Measurements from ENCODE around the gene TBX21. TPM values are rescaled to one million over a fixed set of nuclear protein-coding genes. Genes with fewer than 3 reads are reported as not detected.

The TBX21 gene
- total RNA-seq, 4 donors from 2014 or later: 0.12 to 1.9 (median 1.2) TPM; not detected in 1

DNA sequence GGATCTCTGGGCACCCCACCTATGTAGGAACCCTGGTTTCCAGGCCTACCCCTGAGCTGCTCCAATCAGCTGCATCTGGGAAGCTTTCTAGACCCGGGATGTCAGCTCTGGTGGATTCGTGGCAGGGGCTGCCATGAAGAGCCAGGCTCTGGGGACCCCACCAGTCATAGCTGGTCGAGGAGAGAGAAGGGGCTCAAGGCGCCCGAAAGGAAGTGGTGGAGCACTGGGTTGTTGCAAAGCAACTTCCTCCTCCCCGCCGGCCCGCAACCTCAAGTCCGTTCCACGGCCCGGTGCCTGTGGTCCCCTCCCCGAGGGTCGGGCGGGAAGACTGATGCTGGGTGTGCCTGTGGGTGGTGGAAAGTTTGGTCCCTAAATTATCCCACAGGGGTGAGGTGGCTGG, 28.9 kb upstream of the TBX21 start:
- intact Hi-C loops (cut with DNase I; ENCODE audit: low total_unique reads): no loop called here
- 74 to 75% methylated on average over 12 to 14 of the region's 14 CpGs for WGBS, 2 donors
- no peak for DNase-seq (ENCODE audit: low spot score in 2 of 2)
- H3K4me3 ChIP-seq (ENCODE audit: low read depth, poor library complexity, severe bottlenecking): no peak overlapping the region
- TF ChIP-seq POLR2A (IDR thresholded peaks at IDR 0.05): no peak
- TF ChIP-seq, protein P1, sequence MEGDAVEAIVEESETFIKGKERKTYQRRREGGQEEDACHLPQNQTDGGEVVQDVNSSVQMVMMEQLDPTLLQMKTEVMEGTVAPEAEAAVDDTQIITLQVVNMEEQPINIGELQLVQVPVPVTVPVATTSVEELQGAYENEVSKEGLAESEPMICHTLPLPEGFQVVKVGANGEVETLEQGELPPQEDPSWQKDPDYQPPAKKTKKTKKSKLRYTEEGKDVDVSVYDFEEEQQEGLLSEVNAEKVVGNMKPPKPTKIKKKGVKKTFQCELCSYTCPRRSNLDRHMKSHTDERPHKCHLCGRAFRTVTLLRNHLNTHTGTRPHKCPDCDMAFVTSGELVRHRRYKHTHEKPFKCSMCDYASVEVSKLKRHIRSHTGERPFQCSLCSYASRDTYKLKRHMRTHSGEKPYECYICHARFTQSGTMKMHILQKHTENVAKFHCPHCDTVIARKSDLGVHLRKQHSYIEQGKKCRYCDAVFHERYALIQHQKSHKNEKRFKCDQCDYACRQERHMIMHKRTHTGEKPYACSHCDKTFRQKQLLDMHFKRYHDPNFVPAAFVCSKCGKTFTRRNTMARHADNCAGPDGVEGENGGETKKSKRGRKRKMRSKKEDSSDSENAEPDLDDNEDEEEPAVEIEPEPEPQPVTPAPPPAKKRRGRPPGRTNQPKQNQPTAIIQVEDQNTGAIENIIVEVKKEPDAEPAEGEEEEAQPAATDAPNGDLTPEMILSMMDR (IDR thresholded peaks at IDR 0.05): no peak

DNA sequence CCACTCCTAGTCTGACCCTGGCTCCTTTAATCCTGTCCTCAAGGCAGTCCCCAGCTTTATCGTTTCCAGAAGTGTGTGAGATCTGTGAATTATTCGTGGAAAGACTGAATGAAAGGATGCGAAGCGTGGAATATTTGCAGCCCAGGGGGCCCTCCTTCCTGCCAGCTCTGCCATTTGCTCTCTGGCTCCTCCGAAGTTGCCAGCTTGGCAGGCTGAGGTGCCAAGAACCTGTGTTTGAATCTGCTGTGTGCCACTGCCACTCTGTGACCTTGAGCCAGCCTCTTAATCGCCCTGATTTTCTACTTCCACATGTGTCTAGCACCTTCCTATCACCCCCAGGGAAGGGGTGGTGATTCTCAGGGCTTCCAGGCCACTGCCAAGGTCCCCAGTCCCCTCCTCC, 28.3 kb upstream of the TBX21 start:
- intact Hi-C loops (cut with DNase I; ENCODE audit: low total_unique reads): no loop called here
- no peak overlapping the region for H3K4me3 ChIP-seq (ENCODE audit: low read depth, poor library complexity, severe bottlenecking)
- TF ChIP-seq, protein P1 (IDR thresholded peaks at IDR 0.05): no peak
- TF ChIP-seq POLR2A (IDR thresholded peaks at IDR 0.05): no peak
- no peak for DNase-seq (ENCODE audit: low spot score in 2 of 2)
- 65 to 67% methylated on average over 6 of the region's 6 CpGs for WGBS, 2 donors

DNA sequence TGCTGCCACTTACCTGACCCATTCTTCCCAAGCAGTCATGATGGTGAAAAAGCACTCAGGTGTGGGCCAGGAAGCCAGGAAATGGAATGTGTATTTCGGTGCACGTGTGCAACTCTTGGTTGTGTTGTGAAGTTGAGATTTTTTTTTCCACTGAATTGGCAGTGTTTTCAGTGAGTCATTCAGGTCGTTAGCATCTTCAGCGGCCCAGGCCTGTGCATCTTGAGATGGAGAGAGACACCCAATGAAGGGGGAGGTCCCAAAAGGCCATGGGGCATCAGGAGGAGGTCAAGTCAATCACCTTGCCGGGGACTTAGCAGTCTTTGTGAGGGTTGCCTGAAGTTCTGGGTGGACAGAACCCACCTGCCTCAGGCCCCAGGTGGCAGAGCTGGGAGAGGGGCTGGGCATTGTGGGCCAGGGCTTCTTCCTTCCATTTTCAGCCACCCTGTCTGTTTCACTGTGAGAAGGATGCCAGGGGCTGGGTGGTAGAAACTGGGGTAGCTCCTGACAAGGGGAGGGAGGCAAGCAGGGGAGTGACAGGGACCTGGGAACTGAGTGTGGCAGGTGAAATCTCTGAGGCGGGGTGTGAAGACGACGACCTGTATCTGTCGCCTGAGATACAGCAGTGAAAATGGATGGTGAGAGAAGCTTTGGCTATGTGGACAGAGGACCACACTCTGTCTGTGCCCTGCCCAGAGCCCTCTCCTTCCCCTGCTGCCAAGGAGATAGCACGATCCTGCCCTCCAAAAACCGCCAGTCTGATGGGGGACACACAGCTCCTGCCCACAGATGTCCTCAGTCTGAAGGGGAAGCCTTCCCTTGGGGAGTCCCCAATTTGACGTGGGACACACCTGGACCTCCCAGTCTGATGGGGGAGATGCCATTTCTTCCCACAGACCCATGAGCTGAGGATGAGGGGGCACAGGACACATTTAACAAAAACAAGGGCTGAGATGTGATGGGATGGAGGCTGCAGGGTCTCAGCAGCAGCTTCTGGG, 27.2 kb upstream of the TBX21 start:
- DNase-seq (ENCODE audit: low spot score in 2 of 2): no peak
- TF ChIP-seq, protein P1 (IDR thresholded peaks at IDR 0.05): no peak
- no peak for TF ChIP-seq POLR2A (IDR thresholded peaks at IDR 0.05)
- 56 to 58% methylated on average over 12 of the region's 12 CpGs for WGBS, 2 donors

DNA sequence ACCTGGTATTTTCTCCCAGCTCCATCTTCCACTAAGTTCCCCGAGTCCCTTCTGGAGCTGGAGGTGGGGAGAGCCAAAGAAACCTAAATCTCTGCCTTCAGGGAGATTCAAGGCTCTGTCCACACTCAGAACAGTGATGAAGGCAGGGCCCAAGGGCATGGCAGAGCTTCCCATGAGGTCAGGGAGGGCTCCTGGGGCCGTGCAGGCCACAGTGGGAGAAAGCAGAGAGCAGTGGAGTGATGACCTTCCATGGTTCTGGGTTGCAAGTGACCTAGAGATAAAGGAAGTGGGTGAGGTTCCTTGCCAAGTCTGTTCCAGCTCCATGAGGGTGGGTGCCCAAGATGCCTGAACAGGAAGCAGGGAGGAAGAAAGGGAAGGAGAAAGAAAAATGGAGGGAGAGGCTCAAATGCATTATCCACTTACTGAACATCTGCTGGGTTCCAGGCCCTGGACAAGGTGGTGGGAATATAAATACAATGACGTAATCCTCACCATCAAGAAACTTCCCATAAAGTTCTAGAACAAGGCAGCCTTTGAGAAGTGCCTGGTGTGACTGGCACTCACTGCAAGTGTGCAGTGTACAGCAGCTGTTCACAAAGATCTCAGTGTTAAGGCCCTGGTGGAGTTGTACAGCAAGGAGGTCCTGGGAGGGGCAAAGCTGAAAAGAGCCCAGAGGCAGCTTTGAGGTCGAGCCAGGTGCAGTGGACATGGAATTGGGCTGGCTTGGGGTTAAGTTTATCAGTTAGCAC, 25.8 kb upstream of the TBX21 start:
- 75 to 80% methylated on average over 4 of the region's 4 CpGs for WGBS, 2 donors
- no peak overlapping the region for H3K4me3 ChIP-seq (ENCODE audit: low read depth, poor library complexity, severe bottlenecking)
- intact Hi-C loops (cut with DNase I; ENCODE audit: low total_unique reads): no loop called here
- TF ChIP-seq, protein P1 (IDR thresholded peaks at IDR 0.05): no peak
- no peak for TF ChIP-seq POLR2A (IDR thresholded peaks at IDR 0.05)
- no peak for DNase-seq (ENCODE audit: low spot score in 2 of 2)

More for the DNA sequence above, 27.2 kb upstream of the TBX21 start:
- intact Hi-C loops (cut with DNase I; ENCODE audit: low total_unique reads): no loop called here
- no peak overlapping the region for H3K4me3 ChIP-seq (ENCODE audit: low read depth, poor library complexity, severe bottlenecking)

DNA sequence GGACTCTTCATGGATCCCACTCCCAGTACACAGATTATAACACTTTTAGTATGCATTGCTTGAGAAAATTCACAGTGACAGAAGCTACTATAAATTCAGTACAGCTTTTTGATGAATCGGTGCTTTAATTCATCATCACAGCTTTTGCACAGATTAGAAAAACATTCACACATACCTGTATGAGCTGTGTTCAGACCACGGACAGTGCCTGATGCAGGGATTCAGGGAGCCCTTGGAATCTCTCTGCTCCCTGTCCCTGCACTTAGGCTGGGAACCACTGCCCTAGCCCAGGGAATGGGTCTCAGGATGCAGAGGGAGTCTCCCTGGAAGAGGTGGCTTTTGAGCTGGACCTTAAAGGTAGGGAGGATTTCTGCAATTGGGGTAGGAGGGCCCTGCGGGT, 25.2 kb upstream of the TBX21 start:
- TF ChIP-seq, protein P1 (IDR thresholded peaks at IDR 0.05): no peak
- TF ChIP-seq POLR2A (IDR thresholded peaks at IDR 0.05): no peak
- WGBS, 2 donors: 83 to 94% methylated on average over 3 of the region's 3 CpGs
- intact Hi-C loops (cut with DNase I; ENCODE audit: low total_unique reads): no loop called here
- no peak overlapping the region for H3K4me3 ChIP-seq (ENCODE audit: low read depth, poor library complexity, severe bottlenecking)
- DNase-seq (ENCODE audit: low spot score in 2 of 2): no peak
